ENCODE results near the gene ACADSB.
A peak's percentile ranks its signal among the peaks of the same experiment; 100 is the strongest.

Gene ACADSB

GRCh38 chr10:123035467-123036086 is 26.8 kb downstream of the ACADSB start:
- H3K4me3 ChIP-seq (ENCODE audit: low read length), result no peak overlapping the region
- no peak for DNase-seq (ENCODE audit: low read depth)
- TF ChIP-seq, protein P1, sequence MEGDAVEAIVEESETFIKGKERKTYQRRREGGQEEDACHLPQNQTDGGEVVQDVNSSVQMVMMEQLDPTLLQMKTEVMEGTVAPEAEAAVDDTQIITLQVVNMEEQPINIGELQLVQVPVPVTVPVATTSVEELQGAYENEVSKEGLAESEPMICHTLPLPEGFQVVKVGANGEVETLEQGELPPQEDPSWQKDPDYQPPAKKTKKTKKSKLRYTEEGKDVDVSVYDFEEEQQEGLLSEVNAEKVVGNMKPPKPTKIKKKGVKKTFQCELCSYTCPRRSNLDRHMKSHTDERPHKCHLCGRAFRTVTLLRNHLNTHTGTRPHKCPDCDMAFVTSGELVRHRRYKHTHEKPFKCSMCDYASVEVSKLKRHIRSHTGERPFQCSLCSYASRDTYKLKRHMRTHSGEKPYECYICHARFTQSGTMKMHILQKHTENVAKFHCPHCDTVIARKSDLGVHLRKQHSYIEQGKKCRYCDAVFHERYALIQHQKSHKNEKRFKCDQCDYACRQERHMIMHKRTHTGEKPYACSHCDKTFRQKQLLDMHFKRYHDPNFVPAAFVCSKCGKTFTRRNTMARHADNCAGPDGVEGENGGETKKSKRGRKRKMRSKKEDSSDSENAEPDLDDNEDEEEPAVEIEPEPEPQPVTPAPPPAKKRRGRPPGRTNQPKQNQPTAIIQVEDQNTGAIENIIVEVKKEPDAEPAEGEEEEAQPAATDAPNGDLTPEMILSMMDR (conservative IDR thresholded peaks at IDR 0.05; ENCODE audit: low read depth, low read length), result no peak

DNA sequence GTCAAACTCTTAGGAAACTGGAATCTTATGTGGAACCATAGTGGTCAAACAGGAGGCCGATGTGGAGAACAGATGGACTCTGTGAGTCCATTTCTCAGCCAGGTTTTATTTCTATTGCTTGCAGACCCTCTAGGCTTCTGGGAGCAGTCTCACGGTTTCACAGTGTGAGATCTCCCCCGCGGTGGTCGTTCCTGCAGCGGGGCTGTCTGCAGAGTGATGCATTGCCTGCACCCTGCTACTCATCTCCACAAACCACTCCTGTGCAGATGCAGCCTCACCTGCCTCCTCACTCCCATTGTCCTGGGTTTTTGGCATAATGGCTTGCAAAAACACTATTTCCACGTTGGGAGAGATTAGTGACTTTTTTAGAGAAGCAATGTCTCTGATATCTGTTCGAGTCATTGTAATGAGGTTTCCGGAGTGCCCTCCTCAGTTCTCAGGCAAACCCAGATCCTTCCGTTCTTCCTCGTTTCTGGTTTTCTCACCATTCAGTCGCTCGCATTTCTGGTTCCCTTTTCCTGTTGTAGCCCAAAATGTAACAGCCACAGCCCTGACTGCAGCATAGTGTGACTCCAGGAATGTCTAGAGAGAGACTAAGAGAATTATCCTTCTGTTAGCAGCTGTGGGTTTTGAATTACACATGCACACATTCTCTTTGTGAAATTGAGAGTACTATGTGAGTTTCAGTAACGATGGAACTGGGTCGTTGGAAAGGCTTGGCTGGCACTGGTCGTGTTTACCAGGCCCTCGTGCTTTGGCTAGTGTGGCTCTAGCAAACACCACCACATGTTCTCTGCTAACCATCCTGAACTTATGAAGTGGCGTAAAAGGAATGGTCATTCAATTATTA is 30.2 kb downstream of the ACADSB start:
- TF ChIP-seq, protein P1 (conservative IDR thresholded peaks at IDR 0.05; ENCODE audit: low read depth, low read length), result no peak
- H3K4me3 ChIP-seq (ENCODE audit: low read length), result no peak overlapping the region
- no peak for DNase-seq (ENCODE audit: low read depth)

GRCh38 chr10:123039632-123039930 is 30.8 kb downstream of the ACADSB start:
- H3K4me3 ChIP-seq (ENCODE audit: low read length), result no peak overlapping the region
- DNase-seq (ENCODE audit: low read depth), result no peak
- TF ChIP-seq, protein P1 (conservative IDR thresholded peaks at IDR 0.05; ENCODE audit: low read depth, low read length), result no peak

- TF ChIP-seq, protein P1 (conservative IDR thresholded peaks at IDR 0.05; ENCODE audit: low read depth, low read length), result no peak
- H3K4me3 ChIP-seq (ENCODE audit: low read length), result no peak overlapping the region
- no peak for DNase-seq (ENCODE audit: low read depth)
Measured at GRCh38 chr10:123042708-123043408, 34.1 kb downstream of the ACADSB start.

DNA sequence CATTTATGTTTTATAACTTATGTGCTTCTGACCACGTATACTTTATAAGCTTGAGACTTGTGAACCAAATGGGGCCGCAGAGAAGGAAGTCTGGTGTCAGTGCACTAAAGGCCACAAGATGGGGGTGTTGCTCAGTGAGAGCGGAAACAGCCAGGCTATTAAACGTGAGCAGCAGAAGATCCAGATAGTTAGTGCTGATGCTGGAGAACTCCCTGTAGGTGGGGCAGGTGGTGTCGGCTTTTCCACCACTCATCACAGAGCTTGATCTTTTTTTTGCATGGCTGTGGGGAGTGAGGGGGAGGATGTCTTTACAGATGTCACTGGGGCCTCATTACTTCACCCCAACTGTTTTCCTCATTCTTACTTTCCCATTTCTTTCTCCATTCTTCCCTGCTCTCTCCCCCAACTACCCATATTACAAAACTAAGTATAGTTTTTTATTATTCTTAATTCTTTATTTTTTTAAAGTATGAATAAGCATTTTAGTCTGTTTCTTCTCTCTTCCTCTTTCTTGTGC is 34.7 kb downstream of the ACADSB start:
- peak; percentile 15 for DNase-seq (ENCODE audit: low read depth)
- TF ChIP-seq, protein P1 (conservative IDR thresholded peaks at IDR 0.05; ENCODE audit: low read depth, low read length), result peak; percentile 85
- no peak overlapping the region for H3K4me3 ChIP-seq (ENCODE audit: low read length)

- no peak for DNase-seq (ENCODE audit: low read depth)
- H3K4me3 ChIP-seq (ENCODE audit: low read length), result no peak overlapping the region
- TF ChIP-seq, protein P1 (conservative IDR thresholded peaks at IDR 0.05; ENCODE audit: low read depth, low read length), result peak; percentile 36
Measured at GRCh38 chr10:123044391-123044790, 35.6 kb downstream of the ACADSB start.
